Measurements from ENCODE around the gene SGMS1.

Gene SGMS1

DNA sequence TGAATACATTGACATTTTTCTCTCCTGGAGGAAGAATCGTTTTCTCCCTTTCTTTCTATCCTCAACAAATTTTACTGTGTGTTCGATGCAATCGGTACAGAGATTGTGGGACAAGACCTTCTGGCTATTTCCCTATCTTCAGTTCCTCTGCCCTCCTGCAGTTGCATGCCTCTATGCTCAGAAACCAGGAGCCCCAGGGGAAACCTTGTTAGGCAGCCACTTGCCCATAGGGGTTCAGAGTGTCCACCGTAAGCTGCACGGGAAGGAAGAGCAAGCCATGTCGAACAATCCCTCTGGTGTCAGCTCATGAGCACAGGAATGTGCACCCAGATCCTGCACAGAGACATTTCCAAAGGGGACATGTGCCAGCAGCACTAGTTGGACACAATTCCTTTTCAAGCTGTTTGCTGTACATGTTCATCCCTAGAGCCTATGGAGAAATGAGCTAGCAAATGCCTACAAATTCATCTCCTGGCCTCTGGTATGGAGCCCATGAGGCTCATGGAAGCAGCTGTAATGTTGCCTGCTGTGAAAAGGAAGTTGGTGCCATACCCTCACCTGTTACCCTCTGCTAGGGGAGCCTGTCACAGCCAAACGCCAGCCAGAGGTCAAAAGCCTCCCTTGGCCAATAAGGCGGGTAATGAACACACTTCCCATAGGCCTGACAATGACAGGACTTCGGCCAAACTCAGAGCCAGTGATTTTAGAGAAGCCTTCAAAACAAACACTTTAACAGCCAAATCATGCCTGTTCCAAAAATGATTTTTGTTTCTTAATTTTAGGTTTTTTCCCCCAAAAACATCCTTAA is 336.6 kb downstream of the SGMS1 start:
- no peak for TF ChIP-seq CTCF (IDR thresholded peaks at IDR 0.05; ENCODE audit: control insufficient read depth, insufficient read depth, low read depth, low read length, missing control alignments)
- DNase-seq (ENCODE audit: low read depth) = no peak
- no peak overlapping the region for H3K4me3 ChIP-seq (ENCODE audit: control insufficient read depth, low read depth, low read length)

GRCh38 chr10:50286517-50286916 is 337.2 kb downstream of the SGMS1 start:
- peak; percentile 71 for DNase-seq (ENCODE audit: low read depth)
- H3K4me3 ChIP-seq (ENCODE audit: control insufficient read depth, low read depth, low read length) = no peak overlapping the region
- TF ChIP-seq CTCF (IDR thresholded peaks at IDR 0.05; ENCODE audit: control insufficient read depth, insufficient read depth, low read depth, low read length, missing control alignments) = no peak

- no peak for TF ChIP-seq CTCF (IDR thresholded peaks at IDR 0.05; ENCODE audit: control insufficient read depth, insufficient read depth, low read depth, low read length, missing control alignments)
- H3K4me3 ChIP-seq (ENCODE audit: control insufficient read depth, low read depth, low read length) = no peak overlapping the region
- DNase-seq (ENCODE audit: low read depth) = no peak
Measured at GRCh38 chr10:50281967-50282522, 341.7 kb downstream of the SGMS1 start.

DNA sequence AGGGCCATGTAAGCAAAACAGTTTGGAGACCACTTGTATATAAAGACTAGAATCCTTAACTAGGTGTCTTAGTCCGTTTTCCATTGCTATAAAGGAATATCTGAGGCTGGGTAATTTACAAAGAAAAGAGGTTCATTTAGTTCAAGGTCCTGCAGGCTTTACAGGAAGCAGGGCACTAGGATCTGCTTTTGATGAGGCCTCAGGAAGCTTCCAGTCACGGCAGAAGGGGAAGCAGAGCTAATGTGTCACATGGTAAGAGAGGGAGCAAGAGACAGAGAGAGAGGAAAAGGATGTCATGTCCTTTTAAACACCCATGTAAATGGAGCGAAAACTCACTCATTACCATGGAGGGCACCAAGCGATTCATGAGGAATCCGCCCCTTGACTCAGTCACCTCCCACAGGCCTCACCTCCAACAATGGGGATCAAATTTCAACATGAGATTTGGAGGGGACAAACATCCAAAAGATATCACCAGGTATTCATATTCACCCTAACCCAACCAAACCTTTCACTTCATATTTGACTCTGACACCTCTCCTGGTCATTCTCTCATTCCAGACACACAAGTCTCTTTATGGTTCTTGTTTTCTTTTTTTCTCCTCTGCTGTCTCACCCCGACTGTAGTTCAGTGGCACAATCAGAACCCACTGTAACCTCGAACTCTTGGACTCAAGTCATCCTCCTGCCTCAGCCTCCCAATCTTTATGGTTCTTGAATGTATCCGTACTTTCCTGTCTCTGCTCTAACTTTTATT is 342.4 kb downstream of the SGMS1 start:
- TF ChIP-seq CTCF (IDR thresholded peaks at IDR 0.05; ENCODE audit: control insufficient read depth, insufficient read depth, low read depth, low read length, missing control alignments) = no peak
- no peak for DNase-seq (ENCODE audit: low read depth)
- no peak overlapping the region for H3K4me3 ChIP-seq (ENCODE audit: control insufficient read depth, low read depth, low read length)

DNA sequence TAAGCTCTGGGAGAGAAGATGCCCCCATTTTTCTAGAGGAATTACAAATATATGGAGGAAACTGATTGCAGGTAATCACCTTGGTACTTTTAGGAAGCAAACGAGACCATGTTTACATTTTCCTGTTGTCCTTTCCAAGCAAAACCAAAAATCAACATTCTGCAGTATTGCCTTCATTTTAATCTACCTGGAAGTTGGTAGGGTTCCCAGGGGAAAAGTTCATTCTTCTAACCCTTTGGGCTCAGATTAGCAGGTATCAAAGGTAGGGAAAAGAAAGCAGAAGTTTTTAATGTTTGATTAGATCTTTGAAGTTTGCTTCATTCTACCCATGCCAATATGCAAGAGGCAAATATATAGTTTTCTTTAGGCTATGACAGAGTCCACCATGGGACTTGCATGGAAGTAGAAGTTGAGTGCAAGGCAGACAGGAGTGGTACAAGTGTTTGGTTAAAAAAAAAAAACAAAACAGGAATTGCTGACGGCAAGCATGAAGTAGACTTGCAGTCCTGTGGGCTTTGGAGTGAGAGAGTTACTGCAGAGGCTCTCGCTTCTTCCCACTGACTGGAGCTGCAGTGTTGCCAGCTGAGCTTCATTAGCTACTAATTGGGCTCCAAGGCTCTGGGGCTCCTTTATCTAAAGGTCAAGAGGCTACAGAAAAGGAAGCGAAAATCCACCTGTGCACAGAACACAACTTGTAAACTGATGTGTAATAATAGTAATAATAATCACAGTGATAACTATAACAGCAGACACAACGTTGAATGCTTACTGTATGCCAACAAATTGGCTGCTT is 343.5 kb downstream of the SGMS1 start:
- TF ChIP-seq CTCF (IDR thresholded peaks at IDR 0.05; ENCODE audit: control insufficient read depth, insufficient read depth, low read depth, low read length, missing control alignments) = no peak
- no peak overlapping the region for H3K4me3 ChIP-seq (ENCODE audit: control insufficient read depth, low read depth, low read length)
- no peak for DNase-seq (ENCODE audit: low read depth)

DNA sequence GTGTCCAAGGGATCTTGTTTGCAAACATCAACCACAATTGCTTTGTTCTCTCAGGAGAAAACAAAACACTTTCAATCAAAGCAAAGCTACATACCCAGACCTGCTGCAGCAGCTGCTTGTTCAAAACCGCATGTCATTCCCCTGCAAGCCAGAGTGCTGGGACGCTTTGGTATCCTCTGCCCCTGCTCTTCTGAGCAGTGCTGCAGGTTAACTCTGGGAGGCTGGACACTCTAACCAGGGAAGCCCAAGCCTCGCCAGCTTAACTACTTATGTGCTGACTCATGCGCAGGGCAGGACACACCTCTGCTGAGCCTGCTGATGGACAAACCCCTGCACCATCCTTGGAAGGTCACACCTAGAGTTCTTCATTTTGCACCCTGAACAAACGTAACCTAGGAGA is 344.3 kb downstream of the SGMS1 start:
- TF ChIP-seq CTCF (IDR thresholded peaks at IDR 0.05; ENCODE audit: control insufficient read depth, insufficient read depth, low read depth, low read length, missing control alignments) = no peak
- H3K4me3 ChIP-seq (ENCODE audit: control insufficient read depth, low read depth, low read length) = no peak overlapping the region
- DNase-seq (ENCODE audit: low read depth) = no peak

All from AG09309 (cell line).